ENCODE measurements around the gene DNAAF8.
A peak's percentile ranks its signal among the peaks of the same experiment; 100 is the strongest.

The DNAAF8 gene

DNA sequence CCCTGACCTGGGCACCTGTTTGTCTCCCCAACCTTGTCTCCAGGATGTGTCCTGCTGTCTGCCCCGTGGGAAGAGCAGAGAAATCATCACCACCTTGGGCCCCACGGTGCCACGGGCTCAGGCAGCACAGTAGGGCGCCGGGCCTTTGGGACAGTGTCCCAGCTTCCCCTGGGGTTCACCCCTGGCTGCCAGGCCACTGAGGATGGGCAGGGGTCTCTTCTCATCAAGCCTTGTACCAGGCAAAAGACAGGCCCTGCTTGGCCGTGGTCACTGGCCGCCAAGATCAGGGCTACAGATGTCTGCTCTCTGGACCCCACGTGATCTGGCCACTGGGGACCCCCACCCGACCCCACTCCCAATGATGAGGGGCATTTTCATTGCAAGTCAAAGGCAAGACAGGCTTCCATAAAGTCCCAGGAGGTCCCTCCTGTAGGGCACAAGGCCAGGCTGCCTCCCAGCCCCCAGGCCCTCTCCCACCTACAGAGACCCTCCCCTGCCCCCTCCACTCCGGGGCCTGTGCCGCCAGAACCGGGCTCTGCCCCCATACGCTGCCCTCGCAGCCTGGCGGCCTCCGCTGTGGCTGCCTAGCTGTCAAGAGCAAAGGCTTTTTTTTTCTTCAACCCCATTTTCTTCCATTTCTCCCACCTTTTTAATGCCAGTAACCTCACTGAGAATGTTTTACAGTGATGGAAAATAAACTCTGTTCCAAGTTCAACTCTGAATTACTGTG, 14.5 kb downstream of the DNAAF8 start:
- no peak for DNase-seq

DNA sequence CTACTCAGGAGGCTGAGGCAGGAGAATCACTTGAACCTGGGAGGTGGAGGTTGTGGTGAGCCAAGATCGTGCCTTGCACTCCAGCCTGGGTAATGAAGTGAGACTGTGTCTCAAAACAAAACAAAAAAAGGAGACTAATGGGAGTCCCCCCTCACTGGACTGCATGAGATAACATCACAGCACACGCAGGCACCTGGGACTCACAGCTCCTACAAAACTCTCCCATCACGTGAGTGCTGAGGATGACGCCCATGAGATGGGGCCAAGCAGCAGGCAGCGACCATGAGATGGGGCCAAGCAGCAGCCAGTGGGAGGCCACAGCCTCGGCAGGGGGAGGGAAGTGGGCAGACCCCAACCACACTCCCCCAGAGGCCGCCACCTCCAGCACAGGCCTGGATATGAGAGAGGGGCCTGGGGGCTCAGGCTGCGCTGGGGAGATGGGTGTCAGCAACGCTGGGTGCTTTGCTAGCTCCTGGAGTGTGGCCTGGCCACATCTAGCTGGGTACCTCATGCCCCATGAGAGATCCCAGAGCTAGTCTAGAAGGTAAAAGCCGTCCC, 15.4 kb downstream of the DNAAF8 start:
- DNase-seq, result no peak

DNA sequence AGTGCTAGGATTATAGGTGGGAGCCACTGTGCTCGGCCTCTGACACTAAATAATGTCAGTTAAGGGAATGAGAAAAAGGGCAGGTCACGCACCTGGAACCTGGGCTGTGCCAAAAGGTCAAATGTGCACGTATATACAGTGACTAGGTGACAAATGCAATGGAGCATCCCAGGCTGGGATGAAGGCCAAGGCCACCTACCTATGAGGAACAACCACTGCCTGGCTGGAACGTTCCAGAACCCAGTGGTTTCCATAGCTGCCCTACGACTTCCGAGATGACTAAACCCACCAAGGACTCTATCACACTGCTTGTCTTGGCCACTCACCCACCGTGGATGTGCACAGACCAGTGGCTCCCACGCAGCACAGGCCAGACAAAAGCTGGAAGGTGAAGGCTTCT, 16.6 kb downstream of the DNAAF8 start:
- DNase-seq, result no peak

DNA sequence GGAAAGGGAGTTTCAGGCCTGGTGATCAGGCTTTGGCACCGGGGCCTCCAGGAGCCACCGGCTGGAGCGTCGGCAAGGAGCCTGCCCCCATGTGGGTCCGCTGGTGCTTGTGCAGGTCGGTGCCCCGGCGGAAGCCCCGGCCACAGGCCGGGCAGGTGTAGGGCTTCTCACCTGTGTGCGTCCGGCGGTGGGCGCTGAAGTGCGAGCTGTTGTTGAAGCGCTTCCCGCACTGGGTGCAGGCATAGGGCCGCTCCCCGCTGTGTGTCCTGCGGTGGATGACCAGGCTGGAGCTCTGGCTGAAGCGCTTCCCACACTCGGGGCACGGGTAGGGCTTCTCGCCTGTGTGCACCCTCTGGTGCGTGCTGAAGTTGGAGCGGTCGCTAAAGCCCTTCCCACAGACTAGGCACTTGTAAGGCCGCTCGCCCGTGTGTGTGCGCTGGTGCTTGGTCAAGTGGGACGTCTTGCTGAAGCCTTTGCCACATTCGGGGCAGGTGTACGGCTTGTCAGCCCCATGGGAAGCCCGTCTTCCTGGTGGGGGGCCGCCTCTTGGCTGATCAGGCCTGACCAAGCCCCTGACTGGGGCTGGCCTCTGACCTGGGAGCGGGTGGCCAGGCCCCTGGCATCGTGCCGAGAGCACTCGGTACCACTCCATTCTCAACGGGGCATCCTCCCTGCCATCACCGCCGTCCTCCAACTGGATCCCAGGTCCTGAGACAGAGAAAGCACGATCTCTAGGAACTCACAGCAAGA, 18.2 kb downstream of the DNAAF8 start:
- DNase-seq, result no peak

DNA sequence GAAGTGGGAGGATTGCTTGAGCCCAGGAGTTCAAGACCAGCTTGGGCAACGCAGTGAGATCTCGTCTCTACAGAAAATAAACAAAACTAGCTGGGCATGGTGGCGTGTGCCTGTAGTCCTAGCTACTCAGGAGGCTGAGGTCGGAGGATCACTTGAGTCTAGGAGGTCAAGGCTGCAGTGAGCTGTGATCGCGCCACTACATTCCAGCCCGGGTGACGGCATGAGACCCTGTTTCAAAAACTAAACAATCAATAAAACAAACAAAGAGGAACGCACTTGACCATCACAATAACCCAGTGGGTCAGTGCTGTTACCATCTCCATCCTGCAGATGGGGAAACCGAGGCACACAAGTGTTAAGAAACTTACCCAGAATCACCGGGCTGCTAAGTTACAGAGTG, 18.9 kb downstream of the DNAAF8 start:
- DNase-seq, result no peak

DNA sequence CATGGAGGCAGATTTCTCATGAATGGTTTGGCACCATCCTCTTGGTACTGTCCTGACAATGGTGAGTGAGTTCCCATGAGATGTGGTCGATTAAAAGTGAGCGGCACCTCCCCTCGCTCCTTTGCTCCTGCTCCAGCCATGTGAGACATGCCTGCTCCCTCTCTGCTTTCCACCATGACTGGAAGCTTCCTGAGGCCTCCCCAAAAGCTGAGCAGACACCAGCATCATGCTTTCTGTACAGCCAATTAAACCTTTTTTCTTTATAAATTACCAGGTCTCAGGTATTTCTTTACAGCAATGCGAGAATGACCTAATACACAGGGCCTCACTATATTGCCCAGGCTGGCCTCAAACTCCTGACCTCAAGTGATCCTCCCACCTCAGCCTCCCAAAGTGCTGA, 20.5 kb downstream of the DNAAF8 start:
- DNase-seq, result no peak

DNA sequence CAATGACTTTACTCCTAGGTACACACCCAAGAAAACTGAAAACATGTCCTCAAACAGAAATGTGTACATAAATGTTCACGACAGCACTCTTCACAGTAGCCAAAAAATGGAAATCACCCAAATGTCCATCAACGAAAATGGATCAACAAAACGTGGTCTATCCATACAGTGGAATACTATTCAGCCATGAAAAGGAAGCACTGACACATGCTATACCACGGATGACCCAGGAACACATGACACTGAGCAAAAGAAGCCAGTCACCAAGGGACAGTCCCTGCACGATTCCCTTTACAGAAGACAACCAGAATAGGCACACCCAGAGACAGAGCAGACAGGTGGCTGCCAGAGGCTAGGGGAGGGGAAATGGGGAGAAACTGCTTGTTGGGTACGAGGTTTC, 21.4 kb downstream of the DNAAF8 start:
- no peak for DNase-seq

DNA sequence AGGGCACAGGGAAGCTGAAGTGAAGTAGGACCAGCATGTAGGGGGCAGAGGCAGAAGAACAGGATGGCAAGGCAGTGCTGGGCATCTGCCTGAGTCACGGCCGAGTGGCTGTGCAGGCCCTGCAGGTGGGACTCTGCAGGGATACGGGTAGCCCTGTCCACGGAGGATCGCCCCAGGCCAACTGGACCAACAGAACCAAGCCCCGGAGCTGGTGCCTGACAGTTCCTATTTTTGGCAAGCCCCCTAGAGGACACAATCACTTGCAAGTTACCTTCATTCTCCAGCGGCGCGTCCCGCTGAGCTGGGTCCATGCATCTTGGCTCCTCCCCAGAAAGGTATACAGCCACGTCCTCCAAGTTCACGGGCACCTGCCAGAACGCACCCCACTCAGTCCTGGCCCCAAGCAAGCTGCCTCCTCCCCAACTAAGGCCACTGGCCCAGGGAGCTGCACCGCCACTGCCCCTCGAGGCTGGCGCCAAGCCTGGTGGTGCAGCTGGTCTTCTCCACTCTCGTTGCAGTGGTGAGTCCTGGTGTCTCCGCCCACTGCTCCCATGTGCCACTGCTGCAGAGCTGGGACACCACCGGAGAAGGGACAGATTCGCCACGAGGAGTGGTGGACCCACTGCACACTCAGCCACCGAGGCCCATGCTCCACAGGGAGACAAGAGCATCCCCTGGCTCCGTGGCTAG, 26.0 kb downstream of the DNAAF8 start:
- no peak for DNase-seq

DNA sequence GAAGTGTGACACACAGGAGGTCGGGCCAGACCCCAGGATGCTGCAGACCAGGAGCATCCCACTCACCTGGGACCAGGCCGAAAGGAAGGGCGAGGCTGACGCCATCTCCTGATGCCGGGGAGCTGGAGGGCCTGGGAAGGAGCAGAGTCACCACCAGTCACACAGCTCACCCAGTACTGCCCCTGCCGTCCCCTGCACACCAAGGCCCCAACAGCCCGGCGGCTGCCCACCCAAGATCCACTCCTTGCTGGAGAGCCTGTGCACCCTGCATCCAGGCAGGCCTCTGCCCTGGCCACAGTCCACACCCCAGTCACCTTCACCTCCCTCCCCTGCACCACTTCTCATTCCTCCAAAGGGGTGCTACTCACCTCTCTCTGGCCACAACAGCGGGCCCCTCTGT, 27.9 kb downstream of the DNAAF8 start:
- DNase-seq, result no peak

DNA sequence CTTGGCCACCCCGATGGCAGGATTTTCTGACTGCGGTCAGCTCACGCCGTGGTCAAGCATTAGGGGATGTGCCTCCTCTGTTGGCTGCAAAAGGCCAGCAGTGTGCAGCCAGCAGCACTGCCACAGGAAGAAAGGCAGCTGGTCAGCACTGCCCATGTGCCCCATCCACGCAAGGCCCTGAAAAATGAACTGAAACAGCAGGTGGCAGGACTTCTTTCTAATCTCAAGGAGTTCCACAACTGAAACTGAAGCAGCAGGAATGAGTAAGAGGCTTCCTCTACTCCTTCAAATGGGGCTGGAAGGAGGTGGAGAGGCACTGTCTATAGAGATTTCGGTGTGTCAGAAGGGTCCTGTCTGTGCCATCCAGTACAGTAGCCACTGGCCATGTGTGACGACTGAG, 29.5 kb downstream of the DNAAF8 start:
- DNase-seq, result no peak

DNA sequence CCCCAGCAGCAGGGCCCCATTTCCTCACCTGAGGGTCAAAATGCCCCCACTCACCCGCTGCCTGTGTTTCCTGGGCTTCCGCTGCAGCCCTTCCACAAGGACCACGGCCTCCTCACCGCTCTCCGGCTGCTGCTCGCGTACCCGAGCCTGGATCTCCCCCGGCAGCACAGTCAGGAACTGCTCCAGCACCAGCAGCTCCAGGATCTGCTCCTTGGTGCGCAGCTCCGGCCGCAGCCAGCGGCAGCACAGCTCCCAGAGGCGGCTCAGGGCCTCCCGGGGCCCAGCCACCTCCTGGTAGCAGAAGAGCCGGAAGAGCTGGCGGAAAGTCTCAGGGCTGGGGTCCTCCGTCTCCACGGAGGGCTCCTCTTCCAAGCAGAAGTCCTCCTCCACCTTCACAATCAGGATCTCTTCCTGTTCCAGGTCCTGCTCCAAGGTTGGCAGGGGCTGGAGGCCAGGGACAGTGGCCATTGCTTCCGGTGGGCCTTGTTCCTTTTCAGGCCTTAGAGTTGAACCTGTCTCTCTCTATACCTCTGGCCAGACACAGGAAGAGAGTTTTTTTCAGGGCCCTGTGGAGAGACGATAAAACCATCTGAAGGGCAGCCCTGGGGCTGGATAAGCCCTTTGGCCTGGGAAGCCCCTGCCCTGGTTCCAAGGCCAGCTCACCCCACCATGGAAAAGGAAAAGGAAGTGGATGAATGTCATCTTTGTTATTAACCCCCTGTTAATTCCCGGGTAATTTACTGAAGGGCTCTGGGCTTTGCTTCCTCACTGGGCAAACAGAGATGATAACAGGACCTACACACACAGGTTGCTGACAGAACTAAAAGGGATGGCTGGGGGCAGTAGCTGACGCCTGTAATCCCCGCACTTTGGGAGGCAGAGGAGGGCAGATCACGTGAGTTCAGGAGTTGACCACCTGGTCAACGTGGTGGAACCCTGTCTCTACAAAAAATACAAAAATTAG, 31.5 kb downstream of the DNAAF8 start:
- no peak for DNase-seq

DNA sequence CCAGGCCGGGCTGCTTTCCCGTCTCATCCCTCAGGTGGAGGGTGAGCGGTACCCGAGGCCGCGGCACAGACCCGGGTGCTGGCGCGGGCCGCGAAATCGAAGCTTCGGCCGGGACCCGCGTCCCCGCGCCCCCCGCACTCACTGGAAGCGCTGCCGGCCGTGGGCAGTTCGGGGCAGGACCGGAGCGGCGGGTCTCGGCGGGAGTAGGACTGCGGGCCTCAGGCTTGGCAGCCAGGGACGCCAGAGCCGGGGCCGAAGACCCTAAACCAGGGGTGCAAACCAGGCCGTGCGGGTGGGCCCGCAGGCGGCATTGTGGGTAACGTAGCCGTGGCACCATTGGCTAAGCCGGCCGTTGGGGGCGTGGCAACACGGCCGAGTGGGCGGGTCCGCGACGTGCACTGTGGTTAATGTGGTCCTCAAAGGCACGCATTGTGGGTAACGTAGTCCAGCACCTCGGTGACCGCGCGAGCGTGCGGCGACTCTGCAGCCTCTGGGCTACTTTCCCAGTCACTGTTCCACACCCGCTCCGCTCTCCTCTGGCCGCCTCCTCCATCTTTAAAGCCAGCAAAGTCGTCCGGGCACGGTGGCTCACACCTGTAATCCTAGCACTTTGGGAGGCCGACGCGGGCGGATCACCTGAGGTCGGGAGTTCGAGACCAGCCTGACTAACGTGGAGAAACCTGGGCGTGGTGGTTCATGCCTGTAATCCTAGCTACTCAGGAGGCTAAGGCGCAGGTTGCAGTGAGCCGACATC, 32.7 kb downstream of the DNAAF8 start, which contains the start of gene ZNF500:
Gene ZNF500, minus strand, starts transcription at position 288 of the 754 bp plus-strand sequence. CDS start 1,184 bp downstream, outside the sequence.
- DNase-seq, result peak; percentile 59 to 99 (median 96)

DNA sequence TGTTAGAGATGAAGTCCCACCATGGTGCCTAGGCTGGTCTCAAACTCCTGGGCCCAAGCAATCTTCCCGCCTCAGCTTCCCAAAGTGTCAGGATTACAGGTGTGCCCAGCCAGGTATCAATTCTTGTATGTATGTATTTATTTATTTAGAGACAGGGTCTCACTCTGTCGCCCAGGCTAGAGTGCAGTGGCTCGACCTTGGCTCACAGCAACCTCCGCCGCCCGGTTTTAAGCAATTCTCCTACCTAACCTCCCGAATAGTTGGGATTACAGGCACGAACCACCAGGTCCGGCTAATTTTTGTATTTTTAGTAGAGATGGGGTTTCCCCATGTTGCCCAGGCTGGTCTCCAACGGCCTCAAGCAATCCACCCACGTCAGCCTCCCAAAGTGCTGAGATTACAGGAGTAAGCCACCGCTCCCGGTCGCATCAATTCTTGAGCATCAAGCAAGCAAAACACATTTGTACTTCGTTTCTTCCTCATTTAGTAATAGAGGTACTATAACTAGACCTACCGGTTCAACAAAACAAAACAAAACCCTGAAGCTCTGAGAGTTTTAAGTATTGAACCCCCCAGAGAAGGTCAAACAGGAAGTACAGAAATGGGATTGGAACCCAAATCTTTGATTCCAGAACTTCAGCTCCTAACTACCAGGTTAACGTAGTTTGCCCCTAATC, 33.7 kb downstream of the DNAAF8 start:
- peak in 4 of 58 donors; percentile 2 to 46 (median 16) for DNase-seq

DNA sequence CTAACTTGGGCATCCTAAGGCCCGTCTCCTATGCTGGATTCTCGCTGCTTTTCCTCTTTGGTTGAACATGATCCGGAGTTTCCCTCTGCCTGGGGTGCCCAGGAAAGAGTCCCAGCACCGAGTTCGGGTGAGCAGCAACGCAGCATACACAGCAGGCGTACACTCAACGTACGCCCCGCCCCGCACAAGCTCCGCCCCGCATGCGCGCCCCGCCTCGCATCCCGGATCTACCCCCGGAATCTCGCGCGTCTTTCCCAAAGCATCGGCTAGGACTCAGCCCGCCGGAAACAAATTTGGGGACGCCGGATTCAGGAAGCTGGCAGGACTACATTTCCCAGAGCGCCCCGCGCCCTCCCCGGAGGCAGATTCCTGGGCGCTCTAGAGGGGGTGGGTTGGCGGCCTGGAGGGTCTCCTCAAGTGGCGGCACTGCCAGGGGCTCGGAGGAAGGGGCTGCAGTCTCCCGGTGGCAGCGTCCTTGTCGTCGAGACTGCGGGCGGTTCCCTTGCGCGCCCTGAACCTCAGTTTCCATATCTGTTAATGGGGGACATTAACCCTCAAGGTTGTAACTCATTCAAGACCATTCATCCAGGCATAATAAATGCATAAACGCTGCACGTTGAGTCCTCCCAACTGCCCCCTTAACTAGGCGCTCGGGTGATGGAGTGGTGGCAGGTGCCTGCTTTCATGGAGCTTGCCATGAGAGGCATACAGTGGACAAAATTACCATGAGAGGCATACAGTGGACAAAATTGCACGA, 34.4 kb downstream of the DNAAF8 start:
- peak; percentile 84 to 99 (median 96) for DNase-seq

DNA sequence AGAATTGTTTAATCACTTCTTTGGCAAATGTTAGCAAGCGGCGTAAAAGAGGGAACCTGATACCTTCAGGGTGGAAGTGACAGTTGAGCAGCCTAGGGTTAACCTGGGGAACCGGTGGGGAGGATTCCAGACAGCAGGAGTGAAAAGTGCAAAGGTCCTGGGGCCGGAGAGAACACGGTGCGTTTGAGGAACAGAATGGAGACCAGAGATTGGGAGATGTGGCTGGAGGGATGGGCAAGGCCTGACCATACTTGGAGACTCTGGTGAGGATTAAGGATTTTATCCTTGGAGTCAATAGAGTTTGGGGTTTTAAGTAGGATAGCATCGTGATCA, 34.9 kb downstream of the DNAAF8 start:
- no peak for DNase-seq

DNA sequence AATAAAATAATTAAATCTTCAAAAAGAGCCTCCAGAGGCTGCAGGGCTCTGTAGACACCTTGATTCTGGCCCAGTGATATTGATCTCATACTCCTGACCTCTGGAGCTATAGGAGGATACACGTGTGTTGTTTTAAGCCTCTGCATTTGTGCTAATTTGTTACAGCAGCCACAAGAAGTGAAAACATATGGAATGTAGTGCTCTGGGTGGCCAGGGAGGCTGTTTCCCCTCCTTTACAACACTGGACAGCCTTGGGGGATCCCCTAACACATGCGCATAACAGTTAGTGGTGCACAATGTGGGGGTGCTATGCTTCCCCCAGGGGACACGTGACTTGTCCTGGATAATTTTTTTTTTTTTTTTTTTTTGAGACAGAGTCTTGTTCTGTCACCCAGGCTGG, 37.3 kb downstream of the DNAAF8 start:
- no peak for DNase-seq

DNA sequence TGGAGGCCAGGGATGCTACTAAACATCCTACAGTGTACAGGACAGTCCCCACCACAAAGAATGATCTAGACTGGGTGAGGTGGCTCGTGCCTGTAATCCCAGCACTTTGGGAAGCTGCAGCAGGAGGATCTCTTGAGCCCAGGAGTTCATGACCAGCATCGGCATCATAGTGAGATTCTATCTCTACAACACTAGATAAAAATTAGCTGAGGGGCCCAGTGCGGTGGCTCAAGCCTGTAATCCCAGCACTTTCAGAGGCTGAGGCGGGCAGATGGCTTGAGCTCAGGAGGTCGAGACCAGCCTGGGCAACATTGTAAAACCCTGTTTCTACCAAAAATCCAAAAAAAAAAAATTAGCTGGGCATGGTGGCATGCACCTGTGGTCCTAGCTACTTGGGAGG, 38.0 kb downstream of the DNAAF8 start:
- DNase-seq, result no peak

DNA sequence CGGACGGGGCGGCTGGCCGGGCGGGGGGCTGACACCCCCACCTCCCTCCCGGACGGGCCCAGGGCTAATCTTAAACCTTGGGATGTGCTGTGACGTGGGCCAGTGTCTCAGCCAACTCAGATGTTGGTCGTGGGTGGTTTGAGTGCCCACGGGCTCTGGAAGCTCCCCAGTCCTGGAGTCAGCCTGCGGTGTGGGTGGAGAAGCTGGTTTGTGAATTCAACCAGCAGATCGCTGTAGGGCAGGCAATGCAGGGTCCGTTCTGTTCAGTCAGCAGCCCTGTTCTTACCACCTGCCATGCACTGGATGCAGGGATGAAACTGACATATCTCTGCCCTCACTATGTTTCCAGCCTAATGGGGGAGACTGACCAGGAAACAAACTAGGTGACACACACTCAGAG, 40.7 kb downstream of the DNAAF8 start:
- DNase-seq, result peak in 3 of 58 donors; percentile 20 to 34 (median 29)

Data from anterior cingulate cortex (tissue), 58 donors.